Smooth muscle cell of the brain vasculature (primary cell): ENCODE measurements around the gene ACTG2.

Source experiments
- DNase-seq: peaks from one replicate; pipeline ENCODE4 v3.0.0-alpha.2; 2012; ENCODE audit warnings: low read depth, low spot score

The ACTG2 gene

DNA sequence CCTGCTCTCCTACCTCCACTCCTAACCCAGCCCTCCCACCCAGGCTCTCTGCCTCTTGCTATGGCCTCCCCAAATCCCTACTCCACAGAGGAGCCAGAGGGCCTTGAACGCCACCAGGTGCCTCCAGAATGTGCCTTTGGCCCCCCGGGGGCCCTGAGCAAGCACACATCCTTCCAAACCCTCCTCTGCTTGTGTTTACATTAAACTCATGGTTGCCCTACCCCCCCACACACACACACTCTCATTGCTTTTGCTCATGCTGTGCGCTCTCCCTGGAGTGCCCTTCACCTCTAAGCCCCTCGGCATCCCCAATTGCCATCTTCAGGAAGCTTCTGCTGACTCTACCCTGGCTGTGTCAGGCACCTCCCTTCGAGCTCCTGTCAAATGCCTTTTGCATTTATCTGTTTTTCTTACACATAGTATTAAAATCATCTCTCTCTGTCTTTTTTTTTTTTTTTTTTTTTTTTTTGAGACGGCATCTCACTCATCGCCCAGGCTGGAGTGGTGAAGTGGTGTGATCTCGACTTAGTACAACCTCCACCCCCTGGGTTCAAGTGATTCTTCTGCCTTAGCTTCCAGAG lies 75.6 kb downstream of the ACTG2 start:
- DNase-seq = no peak

DNA sequence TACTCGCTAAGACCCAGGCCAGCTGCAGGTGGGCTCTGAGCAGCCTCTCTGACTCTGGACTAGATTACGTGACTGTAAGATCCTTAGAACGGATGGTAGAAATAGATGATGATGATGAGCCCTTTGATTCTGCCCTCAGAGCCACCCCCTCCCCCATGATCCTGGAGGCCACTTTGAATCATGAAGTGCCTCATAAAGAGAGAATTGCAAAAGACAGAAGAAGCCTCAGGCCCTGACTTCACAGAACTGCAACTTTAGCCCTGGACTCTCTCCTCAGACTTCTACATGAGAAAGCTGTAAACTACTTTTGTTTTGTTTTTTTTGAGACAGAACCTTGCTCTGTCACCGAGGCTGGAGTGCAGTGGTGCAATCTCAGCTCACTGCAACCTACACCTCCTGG lies 76.5 kb downstream of the ACTG2 start:
- DNase-seq = no peak
